Calu3 (cell line): ENCODE results near the gene USF3. TPM values are rescaled to one million over a fixed set of nuclear protein-coding genes. Genes with fewer than 3 reads are reported as not detected.

Source experiments
- BruUV-seq: library from RNA; stranded (reverse); fragments of 400-500 nt; replicated peaks from 2 replicates; lab custom pipeline; 2021; lab: Mats Ljungman, UMichigan
- CTCF ChIA-PET: fragments of 300-600 bp; sonication (Branson Sonifier 250); formaldehyde crosslinking; loops from one replicate; lab custom pipeline; 2022; ENCODE audit warnings: antibody characterized with exemption; lab: Charles Lee
- DNase-seq: peaks from one replicate; pipeline ENCODE4 v3.0.0; 2022
- H3K27ac Mint-ChIP-seq: one replicate; pipeline ENCODE4 v1.8.0; 2022; ENCODE audit warnings: mixed read lengths; ENCODE audit not compliant: unreplicated experiment
- H3K27me3 Mint-ChIP-seq: one replicate; pipeline ENCODE4 v1.8.0; 2022; ENCODE audit warnings: mixed read lengths; ENCODE audit not compliant: unreplicated experiment
- H3K36me3 Mint-ChIP-seq: one replicate; pipeline ENCODE4 v1.8.0; 2022; ENCODE audit warnings: mild to moderate bottlenecking, moderate library complexity, mixed read lengths; ENCODE audit not compliant: insufficient read depth, unreplicated experiment
- H3K4me1 Mint-ChIP-seq: one replicate; pipeline ENCODE4 v1.8.0; 2022; ENCODE audit warnings: mild to moderate bottlenecking, low read depth, mixed read lengths; ENCODE audit not compliant: unreplicated experiment
- H3K4me3 Mint-ChIP-seq: one replicate; pipeline ENCODE4 v1.8.0; 2022; ENCODE audit warnings: mild to moderate bottlenecking, low read depth, moderate library complexity, mixed read lengths; ENCODE audit not compliant: unreplicated experiment
- H3K9me3 Mint-ChIP-seq: one replicate; pipeline ENCODE4 v1.8.0; 2022; ENCODE audit warnings: low read depth, mixed read lengths; ENCODE audit not compliant: unreplicated experiment
- intact Hi-C: fragments of 100-400 bp; cut with micrococcal nuclease; formaldehyde crosslinking; loops from one replicate; pipeline ENCODE4 v1.10.0; 2022; ENCODE audit not compliant: unreplicated experiment
- total RNA-seq: library from RNA; stranded (reverse); gene quantifications from 2 replicates; pipeline ENCODE4 v1.2.3, GENCODE V29; 2022
- TF ChIP-seq, protein P1 (sequence below): fragments of 200-600 bp; IDR thresholded peaks from one replicate; pipeline ENCODE4 v1.8.0; 2022; ENCODE audit warnings: antibody characterized with exemption; ENCODE audit not compliant: unreplicated experiment

Gene USF3
- total RNA-seq, 1 experiment from 2014 or later: 10.7 TPM

DNA sequence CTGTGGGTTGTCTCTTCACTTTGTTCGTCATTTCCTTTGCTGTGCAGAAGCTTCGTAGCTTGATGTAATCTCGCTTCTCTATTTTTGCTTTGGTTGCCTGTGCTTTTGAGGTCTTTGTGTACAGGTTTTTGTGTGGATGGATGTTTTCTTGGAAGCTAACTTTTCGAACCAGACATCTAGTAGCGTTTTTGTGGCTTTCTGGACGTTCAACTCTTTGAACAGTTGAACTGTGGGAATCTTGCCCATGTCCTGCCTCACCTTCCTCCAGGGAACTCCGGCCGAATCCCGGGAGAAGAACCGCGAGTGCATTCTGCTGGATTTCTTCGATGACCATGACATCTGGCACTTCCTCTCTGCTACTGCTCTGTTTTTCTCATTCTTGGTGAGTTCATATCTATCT lies 70.6 kb downstream of the USF3 start:
- no peaks in the 10 kb centered on the region for H3K36me3 Mint-ChIP-seq
- TF ChIP-seq, protein P1, sequence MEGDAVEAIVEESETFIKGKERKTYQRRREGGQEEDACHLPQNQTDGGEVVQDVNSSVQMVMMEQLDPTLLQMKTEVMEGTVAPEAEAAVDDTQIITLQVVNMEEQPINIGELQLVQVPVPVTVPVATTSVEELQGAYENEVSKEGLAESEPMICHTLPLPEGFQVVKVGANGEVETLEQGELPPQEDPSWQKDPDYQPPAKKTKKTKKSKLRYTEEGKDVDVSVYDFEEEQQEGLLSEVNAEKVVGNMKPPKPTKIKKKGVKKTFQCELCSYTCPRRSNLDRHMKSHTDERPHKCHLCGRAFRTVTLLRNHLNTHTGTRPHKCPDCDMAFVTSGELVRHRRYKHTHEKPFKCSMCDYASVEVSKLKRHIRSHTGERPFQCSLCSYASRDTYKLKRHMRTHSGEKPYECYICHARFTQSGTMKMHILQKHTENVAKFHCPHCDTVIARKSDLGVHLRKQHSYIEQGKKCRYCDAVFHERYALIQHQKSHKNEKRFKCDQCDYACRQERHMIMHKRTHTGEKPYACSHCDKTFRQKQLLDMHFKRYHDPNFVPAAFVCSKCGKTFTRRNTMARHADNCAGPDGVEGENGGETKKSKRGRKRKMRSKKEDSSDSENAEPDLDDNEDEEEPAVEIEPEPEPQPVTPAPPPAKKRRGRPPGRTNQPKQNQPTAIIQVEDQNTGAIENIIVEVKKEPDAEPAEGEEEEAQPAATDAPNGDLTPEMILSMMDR: no peak
- peaks cover 7% of the 10 kb centered on the region for H3K4me1 Mint-ChIP-seq
- no peak overlapping the region for H3K4me3 Mint-ChIP-seq
- peaks cover 11% of the 10 kb centered on the region for H3K27me3 Mint-ChIP-seq
- CTCF ChIA-PET: no interaction called here
- no peaks in the 10 kb centered on the region for H3K9me3 Mint-ChIP-seq
- H3K27ac Mint-ChIP-seq: no peak overlapping the region
- intact Hi-C loops: loop anchor here (1.0 to 2.0 kb wide), 2 partner anchors 131 to 575 kb away; no protein-coding TSS in a partner anchor
- no peak for DNase-seq
- no TSS peak for BruUV-seq

DNA sequence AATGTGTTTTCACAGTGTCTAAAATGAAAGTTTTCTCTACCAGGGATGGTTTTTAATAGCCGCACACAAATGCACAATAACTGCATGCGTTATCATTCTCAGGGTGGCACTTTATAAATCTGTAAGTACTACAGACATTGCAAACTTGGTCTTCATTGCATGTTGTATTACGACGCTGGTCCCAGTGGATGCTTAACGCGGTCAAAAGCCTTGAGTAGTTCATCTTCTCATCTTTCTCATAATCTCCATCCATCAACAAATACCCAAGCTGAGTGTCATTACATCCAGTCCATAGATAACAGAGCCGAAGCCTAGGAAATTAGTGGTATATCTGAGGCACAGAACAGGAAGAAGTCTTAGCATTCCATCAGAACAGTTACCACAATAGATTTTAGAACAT lies 72.6 kb downstream of the USF3 start:
- CTCF ChIA-PET: no interaction called here

DNA sequence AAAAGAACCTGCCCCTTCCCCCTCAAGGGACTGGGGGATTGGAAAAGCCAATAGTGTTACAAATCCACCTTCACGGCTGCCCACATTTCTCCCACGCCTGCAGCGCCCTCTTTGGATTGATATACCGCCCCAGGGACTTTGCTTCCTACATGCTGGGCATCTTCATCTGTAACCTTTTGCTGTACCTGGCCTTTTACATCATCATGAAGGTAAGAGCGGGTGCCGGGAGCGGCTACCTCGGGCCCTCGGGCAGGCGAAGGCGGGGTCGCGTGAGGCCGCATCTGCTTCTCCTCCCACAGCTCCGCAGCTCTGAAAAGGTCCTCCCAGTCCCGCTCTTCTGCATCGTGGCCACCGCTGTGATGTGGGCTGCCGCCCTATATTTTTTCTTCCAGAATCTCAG lies 73.1 kb downstream of the USF3 start:
- BruUV-seq: no TSS peak
- TF ChIP-seq, protein P1: no peak
- H3K9me3 Mint-ChIP-seq: no peaks in the 10 kb centered on the region
- CTCF ChIA-PET: no interaction called here
- DNase-seq: no peak
- intact Hi-C loops: no loop called here
- H3K27me3 Mint-ChIP-seq: peaks cover 26% of the 10 kb centered on the region
- no peak overlapping the region for H3K27ac Mint-ChIP-seq
- H3K4me3 Mint-ChIP-seq: no peak overlapping the region
- peaks cover 7% of the 10 kb centered on the region for H3K4me1 Mint-ChIP-seq
- H3K36me3 Mint-ChIP-seq: no peaks in the 10 kb centered on the region

More for the DNA sequence above, 72.6 kb downstream of the USF3 start:
- Mint-ChIP-seq H3K4me3 (no peak overlapping the region), H3K4me1 (peaks cover 7% of the 10 kb centered on the region), H3K27ac (no peak overlapping the region), H3K9me3 (no peaks in the 10 kb centered on the region), H3K27me3 (peaks cover 26% of the 10 kb centered on the region), H3K36me3 (no peaks in the 10 kb centered on the region)
- intact Hi-C loops: no loop called here
- DNase-seq: no peak
- TF ChIP-seq, protein P1: no peak
- BruUV-seq: no TSS peak

DNA sequence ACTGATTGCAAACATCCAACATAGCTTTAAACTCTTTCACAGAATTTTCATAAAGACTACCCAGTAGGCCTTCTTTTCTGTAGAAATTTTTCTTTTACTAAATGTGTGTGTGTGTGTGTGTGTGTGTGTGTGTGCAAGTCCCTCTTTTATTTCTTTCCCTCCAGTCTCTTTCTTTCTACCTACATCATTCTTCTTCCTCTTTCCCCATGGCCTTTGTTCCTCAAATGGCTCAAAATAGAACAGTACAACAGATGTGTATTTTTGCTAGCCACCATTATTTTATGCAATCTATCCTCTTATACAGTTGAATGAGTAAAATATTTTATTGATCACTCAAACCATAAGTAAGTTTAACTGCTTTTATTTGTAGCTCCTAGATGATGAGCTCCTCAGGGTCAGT lies 76.4 kb downstream of the USF3 start:
- intact Hi-C loops: no loop called here
- no TSS peak for BruUV-seq

More for the DNA sequence above, 76.4 kb downstream of the USF3 start:
- Mint-ChIP-seq H3K4me1 (no peaks in the 10 kb centered on the region), H3K9me3 (no peaks in the 10 kb centered on the region), H3K27me3 (peaks cover 18% of the 10 kb centered on the region), H3K4me3 (no peak overlapping the region), H3K27ac (no peak overlapping the region), H3K36me3 (no peaks in the 10 kb centered on the region)
- DNase-seq: no peak
- TF ChIP-seq, protein P1: no peak
- CTCF ChIA-PET: interaction anchor here (0.5 kb wide), 1 partner anchor 555 kb away, joined by 3 read pairs; no protein-coding TSS in a partner anchor
